Measurements from ENCODE around the gene NQO1.

DNA sequence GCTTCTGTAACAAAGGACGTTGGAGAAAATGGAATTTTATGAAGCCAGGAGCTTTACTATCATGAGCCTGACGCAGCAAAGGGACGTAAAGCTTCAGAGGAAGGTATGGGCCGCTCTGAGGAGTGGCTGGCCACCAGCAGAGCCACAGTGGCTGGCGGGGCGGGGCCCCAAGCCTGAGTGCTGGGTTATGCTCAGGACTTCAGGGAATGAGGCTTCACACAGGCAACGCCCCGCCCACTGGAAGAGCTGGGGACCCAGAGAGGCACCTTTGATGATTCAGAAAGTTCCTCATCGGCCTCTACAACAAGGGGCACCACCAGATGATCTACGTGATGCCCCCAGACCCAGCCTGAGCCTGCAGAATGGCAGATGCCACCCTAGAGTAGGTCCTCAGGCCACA lies 19.6 kb upstream of the NQO1 start:
- TF ChIP-seq, protein P1, sequence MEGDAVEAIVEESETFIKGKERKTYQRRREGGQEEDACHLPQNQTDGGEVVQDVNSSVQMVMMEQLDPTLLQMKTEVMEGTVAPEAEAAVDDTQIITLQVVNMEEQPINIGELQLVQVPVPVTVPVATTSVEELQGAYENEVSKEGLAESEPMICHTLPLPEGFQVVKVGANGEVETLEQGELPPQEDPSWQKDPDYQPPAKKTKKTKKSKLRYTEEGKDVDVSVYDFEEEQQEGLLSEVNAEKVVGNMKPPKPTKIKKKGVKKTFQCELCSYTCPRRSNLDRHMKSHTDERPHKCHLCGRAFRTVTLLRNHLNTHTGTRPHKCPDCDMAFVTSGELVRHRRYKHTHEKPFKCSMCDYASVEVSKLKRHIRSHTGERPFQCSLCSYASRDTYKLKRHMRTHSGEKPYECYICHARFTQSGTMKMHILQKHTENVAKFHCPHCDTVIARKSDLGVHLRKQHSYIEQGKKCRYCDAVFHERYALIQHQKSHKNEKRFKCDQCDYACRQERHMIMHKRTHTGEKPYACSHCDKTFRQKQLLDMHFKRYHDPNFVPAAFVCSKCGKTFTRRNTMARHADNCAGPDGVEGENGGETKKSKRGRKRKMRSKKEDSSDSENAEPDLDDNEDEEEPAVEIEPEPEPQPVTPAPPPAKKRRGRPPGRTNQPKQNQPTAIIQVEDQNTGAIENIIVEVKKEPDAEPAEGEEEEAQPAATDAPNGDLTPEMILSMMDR (IDR thresholded peaks at IDR 0.05) = no peak
- TF ChIP-seq EP300 (IDR thresholded peaks at IDR 0.05) (no peak), POLR2AphosphoS5 (IDR thresholded peaks at IDR 0.05) (no peak), POLR2A (IDR thresholded peaks at IDR 0.05) (no peak)

Data from sigmoid colon (tissue), 4 donors.